SK-N-SH treated with all-trans-retinoic acid at 6 μM for 48 hours (cell line): ENCODE measurements around the gene SP140.

Experiments used
- ATAC-seq: fragments of 200-7000 bp; cut with Tn5 transposase; 3 replicates; pipeline ENCODE4 v1.9.1; 2020; ENCODE audit warnings: mild to moderate bottlenecking, moderate library complexity
- ARNTL ChIP-seq: fragments of 450-650 bp; formaldehyde crosslinking; IDR thresholded peaks from 2 replicates; pipeline ENCODE4 v1.5.0; 2020; ENCODE audit warnings: low read depth, mild to moderate bottlenecking, moderate library complexity, borderline replicate concordance
- BACH2 ChIP-seq: fragments of 250-450 bp; sonication (Bioruptor Pico); IDR thresholded peaks from 2 replicates; pipeline ENCODE4 v1.9.0; 2021; ENCODE audit warnings: mild to moderate bottlenecking, borderline replicate concordance
- CSDC2 ChIP-seq: fragments of 250-450 bp; sonication (Bioruptor Pico); IDR thresholded peaks from 2 replicates; pipeline ENCODE4 v1.5.0; 2020; ENCODE audit warnings: mild to moderate bottlenecking, moderate library complexity
- ESRRG ChIP-seq: fragments of 250-450 bp; sonication (Bioruptor Pico); IDR thresholded peaks from 2 replicates; pipeline ENCODE4 v1.6.1; 2021; ENCODE audit warnings: mild to moderate bottlenecking
- GLIS3 ChIP-seq: fragments of 250-450 bp; sonication (Bioruptor Pico); IDR thresholded peaks from 2 replicates; pipeline ENCODE4 v1.5.0; 2020; ENCODE audit warnings: mild to moderate bottlenecking, moderate library complexity
- ISL1 ChIP-seq: fragments of 250-450 bp; sonication (Bioruptor Pico); IDR thresholded peaks from 2 replicates; pipeline ENCODE4 v2.1.2; 2022; ENCODE audit warnings: mild to moderate bottlenecking, moderate library complexity
- OSR1 ChIP-seq: fragments of 250-450 bp; sonication (Bioruptor Pico); IDR thresholded peaks from 2 replicates; pipeline ENCODE4 v1.8.0; 2022; ENCODE audit warnings: moderate library complexity, mild to moderate bottlenecking, inconsistent platforms
- PPARA ChIP-seq: fragments of 250-450 bp; sonication (Bioruptor Pico); IDR thresholded peaks from 2 replicates; pipeline ENCODE4 v1.5.0; 2020; ENCODE audit warnings: mild to moderate bottlenecking, borderline replicate concordance
- RARB ChIP-seq: fragments of 250-450 bp; sonication (Bioruptor Pico); IDR thresholded peaks from 2 replicates; pipeline ENCODE4 v1.8.0; 2021; ENCODE audit warnings: mild to moderate bottlenecking, moderate library complexity
- SNAI2 ChIP-seq: fragments of 250-450 bp; sonication (Bioruptor Pico); IDR thresholded peaks from 2 replicates; pipeline ENCODE4 v1.5.0; 2020; ENCODE audit warnings: mild to moderate bottlenecking, moderate library complexity
- TCF4 ChIP-seq: fragments of 250-450 bp; sonication (Bioruptor Pico); IDR thresholded peaks from 2 replicates; pipeline ENCODE4 v1.8.0; 2021; ENCODE audit warnings: mild to moderate bottlenecking, moderate library complexity, borderline replicate concordance
- TOX ChIP-seq: fragments of 250-450 bp; sonication (Bioruptor Pico); IDR thresholded peaks from 2 replicates; pipeline ENCODE4 v1.8.0; 2021; ENCODE audit warnings: mild to moderate bottlenecking, moderate library complexity, borderline replicate concordance
- ZC3H10 ChIP-seq: fragments of 250-450 bp; sonication (Bioruptor Pico); IDR thresholded peaks from 2 replicates; pipeline ENCODE4 v1.5.1; 2021; ENCODE audit warnings: mild to moderate bottlenecking, moderate library complexity
- ZFP3 ChIP-seq: fragments of 250-450 bp; sonication (Bioruptor Pico); IDR thresholded peaks from 2 replicates; pipeline ENCODE4 v1.5.0; 2020; ENCODE audit warnings: mild to moderate bottlenecking, moderate library complexity
- ZFP30 ChIP-seq: fragments of 450-650 bp; formaldehyde crosslinking; IDR thresholded peaks from 2 replicates; pipeline ENCODE4 v1.5.0; 2022; ENCODE audit warnings: mild to moderate bottlenecking, moderate library complexity
- ZNF565 ChIP-seq: fragments of 450-650 bp; formaldehyde crosslinking; conservative IDR thresholded peaks from 2 replicates; pipeline ENCODE4 v1.5.0; 2020; ENCODE audit warnings: low read depth, mild to moderate bottlenecking, moderate library complexity
- ZNF70 ChIP-seq: fragments of 450-650 bp; formaldehyde crosslinking; IDR thresholded peaks from 2 replicates; pipeline ENCODE4 v1.5.0; 2020; ENCODE audit warnings: mild to moderate bottlenecking, moderate library complexity
- ZNF8 ChIP-seq: fragments of 450-650 bp; formaldehyde crosslinking; IDR thresholded peaks from 2 replicates; pipeline ENCODE4 v1.5.0; 2020; ENCODE audit warnings: mild to moderate bottlenecking, moderate library complexity
- TF ChIP-seq, protein P1 (sequence below): fragments of 250-450 bp; sonication (Bioruptor Pico); IDR thresholded peaks from 2 replicates; pipeline ENCODE4 v1.5.1; 2020; ENCODE audit warnings: low read depth, mild to moderate bottlenecking, moderate library complexity
- TF ChIP-seq, protein P2 (sequence below): fragments of 250-450 bp; sonication (Bioruptor Pico); IDR thresholded peaks from 2 replicates; pipeline ENCODE4 v1.5.0; 2020; ENCODE audit warnings: mild to moderate bottlenecking, moderate library complexity
- TF ChIP-seq, protein P3 (sequence below): fragments of 250-450 bp; sonication (Bioruptor Pico); IDR thresholded peaks from 2 replicates; pipeline ENCODE4 v1.5.1; 2021; ENCODE audit warnings: mild to moderate bottlenecking, moderate library complexity
- TF ChIP-seq, protein P4 (sequence below): fragments of 250-450 bp; sonication (Bioruptor Pico); IDR thresholded peaks from 2 replicates; pipeline ENCODE4 v1.8.0; 2020; ENCODE audit warnings: mild to moderate bottlenecking, moderate library complexity, borderline replicate concordance
- TF ChIP-seq, protein P5 (sequence below): fragments of 250-450 bp; sonication (Bioruptor Pico); IDR thresholded peaks from 2 replicates; pipeline ENCODE4 v1.8.0; 2021; ENCODE audit warnings: low read depth, mild to moderate bottlenecking, moderate library complexity, borderline replicate concordance

The SP140 gene

DNA sequence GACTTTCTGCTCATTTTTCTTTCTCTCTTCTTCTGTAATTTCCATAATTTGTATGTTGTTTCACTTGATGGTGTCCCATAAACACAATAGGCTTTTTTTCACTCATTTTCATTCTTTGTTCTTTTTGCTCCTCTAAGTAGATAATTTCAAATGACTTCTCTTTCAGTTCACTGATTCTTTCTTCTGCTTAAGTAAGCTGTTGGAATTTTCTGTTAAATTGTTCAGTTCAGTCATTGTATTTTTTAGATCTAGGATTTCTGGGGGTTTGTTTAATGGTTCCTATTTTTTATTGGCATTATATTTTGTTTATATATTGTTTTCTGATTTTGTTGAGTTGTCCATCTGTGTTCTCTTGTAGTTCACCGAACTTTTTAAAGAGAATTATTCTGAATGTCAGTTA, 120.9 kb downstream of the SP140 start:
- no peak for ATAC-seq

DNA sequence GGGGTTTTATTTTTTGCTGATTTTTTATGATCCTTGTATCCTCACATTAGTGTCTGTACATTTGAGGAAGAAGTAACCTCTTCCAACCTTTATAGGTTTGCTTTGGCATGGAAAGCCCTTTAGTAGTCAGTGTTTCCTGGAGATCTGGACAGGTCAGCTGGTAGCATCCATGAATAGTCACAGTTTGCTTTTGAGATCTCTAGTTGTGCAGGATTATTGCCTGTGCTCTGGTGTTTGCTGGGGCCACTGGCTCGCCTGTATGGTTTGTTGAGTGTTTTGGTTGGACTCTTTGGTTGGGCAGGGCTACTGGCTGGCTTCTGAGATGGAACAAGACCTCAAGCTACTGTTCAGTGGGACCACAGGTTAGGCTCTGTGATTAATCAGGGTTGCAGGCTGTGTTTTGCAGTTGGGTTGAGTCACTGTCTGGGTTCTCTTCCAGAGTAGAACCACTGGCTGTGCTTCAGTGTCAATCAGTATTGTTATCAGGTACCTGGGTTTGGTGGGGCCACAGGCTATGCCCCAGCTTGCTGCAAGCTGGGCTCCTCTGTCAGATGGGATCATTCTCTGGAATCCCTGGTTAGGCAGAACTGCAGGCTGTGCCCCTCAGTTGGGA, 121.5 kb downstream of the SP140 start:
- TF ChIP-seq ARNTL (CRISPR knock-in tag) (no peak), ZNF565 (no peak), ZNF70 (no peak), SNAI2 (no peak), BACH2 (CRISPR knock-in tag) (no peak), ZFP3 (CRISPR knock-in tag) (no peak), CSDC2 (CRISPR knock-in tag) (no peak), ESRRG (no peak), ZFP30 (CRISPR knock-in tag) (no peak), ZC3H10 (CRISPR knock-in tag) (no peak)
- TF ChIP-seq, protein P1, sequence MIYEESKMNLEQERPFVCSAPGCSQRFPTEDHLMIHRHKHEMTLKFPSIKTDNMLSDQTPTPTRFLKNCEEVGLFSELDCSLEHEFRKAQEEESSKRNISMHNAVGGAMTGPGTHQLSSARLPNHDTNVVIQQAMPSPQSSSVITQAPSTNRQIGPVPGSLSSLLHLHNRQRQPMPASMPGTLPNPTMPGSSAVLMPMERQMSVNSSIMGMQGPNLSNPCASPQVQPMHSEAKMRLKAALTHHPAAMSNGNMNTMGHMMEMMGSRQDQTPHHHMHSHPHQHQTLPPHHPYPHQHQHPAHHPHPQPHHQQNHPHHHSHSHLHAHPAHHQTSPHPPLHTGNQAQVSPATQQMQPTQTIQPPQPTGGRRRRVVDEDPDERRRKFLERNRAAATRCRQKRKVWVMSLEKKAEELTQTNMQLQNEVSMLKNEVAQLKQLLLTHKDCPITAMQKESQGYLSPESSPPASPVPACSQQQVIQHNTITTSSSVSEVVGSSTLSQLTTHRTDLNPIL (CRISPR knock-in tag), result no peak
- no peak for ATAC-seq

More for the DNA sequence above, 120.9 kb downstream of the SP140 start:
- TF ChIP-seq BACH2 (CRISPR knock-in tag) (no peak), CSDC2 (CRISPR knock-in tag) (no peak), ISL1 (CRISPR knock-in tag) (no peak), ESRRG (no peak), GLIS3 (CRISPR knock-in tag) (no peak), PPARA (CRISPR knock-in tag) (no peak), SNAI2 (no peak), ARNTL (CRISPR knock-in tag) (no peak), ZNF565 (no peak), TOX (no peak), OSR1 (CRISPR knock-in tag) (no peak), RARB (CRISPR knock-in tag) (no peak), ZFP3 (CRISPR knock-in tag) (no peak), ZNF8 (CRISPR knock-in tag) (no peak)
- TF ChIP-seq, protein P2, sequence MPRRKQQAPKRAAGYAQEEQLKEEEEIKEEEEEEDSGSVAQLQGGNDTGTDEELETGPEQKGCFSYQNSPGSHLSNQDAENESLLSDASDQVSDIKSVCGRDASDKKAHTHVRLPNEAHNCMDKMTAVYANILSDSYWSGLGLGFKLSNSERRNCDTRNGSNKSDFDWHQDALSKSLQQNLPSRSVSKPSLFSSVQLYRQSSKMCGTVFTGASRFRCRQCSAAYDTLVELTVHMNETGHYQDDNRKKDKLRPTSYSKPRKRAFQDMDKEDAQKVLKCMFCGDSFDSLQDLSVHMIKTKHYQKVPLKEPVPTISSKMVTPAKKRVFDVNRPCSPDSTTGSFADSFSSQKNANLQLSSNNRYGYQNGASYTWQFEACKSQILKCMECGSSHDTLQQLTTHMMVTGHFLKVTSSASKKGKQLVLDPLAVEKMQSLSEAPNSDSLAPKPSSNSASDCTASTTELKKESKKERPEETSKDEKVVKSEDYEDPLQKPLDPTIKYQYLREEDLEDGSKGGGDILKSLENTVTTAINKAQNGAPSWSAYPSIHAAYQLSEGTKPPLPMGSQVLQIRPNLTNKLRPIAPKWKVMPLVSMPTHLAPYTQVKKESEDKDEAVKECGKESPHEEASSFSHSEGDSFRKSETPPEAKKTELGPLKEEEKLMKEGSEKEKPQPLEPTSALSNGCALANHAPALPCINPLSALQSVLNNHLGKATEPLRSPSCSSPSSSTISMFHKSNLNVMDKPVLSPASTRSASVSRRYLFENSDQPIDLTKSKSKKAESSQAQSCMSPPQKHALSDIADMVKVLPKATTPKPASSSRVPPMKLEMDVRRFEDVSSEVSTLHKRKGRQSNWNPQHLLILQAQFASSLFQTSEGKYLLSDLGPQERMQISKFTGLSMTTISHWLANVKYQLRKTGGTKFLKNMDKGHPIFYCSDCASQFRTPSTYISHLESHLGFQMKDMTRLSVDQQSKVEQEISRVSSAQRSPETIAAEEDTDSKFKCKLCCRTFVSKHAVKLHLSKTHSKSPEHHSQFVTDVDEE (CRISPR knock-in tag), result no peak

DNA sequence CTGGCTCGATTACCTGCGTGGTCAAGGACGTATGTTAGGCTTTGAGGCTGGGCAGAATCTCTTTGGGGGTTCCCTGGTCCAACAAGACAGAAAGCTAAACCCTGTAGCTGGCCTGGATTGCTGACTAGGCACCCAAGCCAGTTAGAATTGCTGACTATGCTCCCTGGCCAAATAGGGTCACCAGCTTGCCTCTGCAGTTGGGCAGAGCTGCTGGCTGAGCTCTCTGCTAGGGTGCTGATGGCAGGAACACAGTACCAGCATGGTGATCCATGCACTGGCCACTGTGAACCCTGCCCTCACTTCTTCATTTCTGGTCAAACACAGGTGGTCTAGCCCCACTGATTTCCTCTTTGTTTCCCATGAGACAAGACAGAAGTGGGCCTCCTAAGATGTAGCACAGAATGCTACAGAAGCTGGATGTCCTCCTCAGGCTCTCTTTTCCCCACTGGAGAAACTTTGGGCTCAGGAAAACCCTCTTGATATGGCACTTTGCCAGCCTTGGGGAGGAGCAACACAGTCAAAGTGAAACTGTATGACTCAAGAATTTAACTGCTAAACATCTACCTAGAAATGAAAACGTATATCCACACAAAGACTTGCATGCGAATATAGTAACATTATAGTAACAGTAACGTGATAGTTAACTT, 122.2 kb downstream of the SP140 start:
- TF ChIP-seq, protein P3, sequence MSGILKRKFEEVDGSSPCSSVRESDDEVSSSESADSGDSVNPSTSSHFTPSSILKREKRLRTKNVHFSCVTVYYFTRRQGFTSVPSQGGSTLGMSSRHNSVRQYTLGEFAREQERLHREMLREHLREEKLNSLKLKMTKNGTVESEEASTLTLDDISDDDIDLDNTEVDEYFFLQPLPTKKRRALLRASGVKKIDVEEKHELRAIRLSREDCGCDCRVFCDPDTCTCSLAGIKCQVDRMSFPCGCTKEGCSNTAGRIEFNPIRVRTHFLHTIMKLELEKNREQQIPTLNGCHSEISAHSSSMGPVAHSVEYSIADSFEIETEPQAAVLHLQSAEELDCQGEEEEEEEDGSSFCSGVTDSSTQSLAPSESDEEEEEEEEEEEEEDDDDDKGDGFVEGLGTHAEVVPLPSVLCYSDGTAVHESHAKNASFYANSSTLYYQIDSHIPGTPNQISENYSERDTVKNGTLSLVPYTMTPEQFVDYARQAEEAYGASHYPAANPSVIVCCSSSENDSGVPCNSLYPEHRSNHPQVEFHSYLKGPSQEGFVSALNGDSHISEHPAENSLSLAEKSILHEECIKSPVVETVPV (CRISPR knock-in tag), result no peak
- TF ChIP-seq TCF4 (CRISPR knock-in tag) (no peak), BACH2 (CRISPR knock-in tag) (no peak), ZNF565 (no peak), ISL1 (CRISPR knock-in tag) (no peak), GLIS3 (CRISPR knock-in tag) (no peak), TOX (no peak), PPARA (CRISPR knock-in tag) (no peak), RARB (CRISPR knock-in tag) (no peak), ESRRG (no peak), OSR1 (CRISPR knock-in tag) (no peak), ZFP30 (CRISPR knock-in tag) (no peak), SNAI2 (no peak)
- TF ChIP-seq, protein P1 (CRISPR knock-in tag), result no peak
- TF ChIP-seq, protein P4, sequence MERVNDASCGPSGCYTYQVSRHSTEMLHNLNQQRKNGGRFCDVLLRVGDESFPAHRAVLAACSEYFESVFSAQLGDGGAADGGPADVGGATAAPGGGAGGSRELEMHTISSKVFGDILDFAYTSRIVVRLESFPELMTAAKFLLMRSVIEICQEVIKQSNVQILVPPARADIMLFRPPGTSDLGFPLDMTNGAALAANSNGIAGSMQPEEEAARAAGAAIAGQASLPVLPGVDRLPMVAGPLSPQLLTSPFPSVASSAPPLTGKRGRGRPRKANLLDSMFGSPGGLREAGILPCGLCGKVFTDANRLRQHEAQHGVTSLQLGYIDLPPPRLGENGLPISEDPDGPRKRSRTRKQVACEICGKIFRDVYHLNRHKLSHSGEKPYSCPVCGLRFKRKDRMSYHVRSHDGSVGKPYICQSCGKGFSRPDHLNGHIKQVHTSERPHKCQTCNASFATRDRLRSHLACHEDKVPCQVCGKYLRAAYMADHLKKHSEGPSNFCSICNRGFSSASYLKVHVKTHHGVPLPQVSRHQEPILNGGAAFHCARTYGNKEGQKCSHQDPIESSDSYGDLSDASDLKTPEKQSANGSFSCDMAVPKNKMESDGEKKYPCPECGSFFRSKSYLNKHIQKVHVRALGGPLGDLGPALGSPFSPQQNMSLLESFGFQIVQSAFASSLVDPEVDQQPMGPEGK (CRISPR knock-in tag), result no peak
- TF ChIP-seq, protein P5, sequence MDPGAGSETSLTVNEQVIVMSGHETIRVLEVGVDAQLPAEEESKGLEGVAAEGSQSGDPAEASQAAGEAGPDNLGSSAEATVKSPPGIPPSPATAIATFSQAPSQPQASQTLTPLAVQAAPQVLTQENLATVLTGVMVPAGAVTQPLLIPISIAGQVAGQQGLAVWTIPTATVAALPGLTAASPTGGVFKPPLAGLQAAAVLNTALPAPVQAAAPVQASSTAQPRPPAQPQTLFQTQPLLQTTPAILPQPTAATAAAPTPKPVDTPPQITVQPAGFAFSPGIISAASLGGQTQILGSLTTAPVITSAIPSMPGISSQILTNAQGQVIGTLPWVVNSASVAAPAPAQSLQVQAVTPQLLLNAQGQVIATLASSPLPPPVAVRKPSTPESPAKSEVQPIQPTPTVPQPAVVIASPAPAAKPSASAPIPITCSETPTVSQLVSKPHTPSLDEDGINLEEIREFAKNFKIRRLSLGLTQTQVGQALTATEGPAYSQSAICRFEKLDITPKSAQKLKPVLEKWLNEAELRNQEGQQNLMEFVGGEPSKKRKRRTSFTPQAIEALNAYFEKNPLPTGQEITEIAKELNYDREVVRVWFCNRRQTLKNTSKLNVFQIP (CRISPR knock-in tag), result no peak
- peak; percentile 61 for ATAC-seq
